ENCODE measurements around the gene CDC42BPG. TPM values are rescaled to one million over a fixed set of nuclear protein-coding genes. Genes with fewer than 3 reads are reported as not detected.

CDC42BPG gene
- total and polyA plus RNA-seq, 9 of the 15 experiments (the other 6 are each of a cell fraction or from before 2014, with no cell fraction given): 0.04 to 8.8 (median 2.1) TPM

- no peak for TF ChIP-seq CEBPZ (IDR thresholded peaks at IDR 0.05; ENCODE audit: borderline replicate concordance, low read depth, low read length)
- TF ChIP-seq RHOXF2B (CRISPR knock-in tag; conservative IDR thresholded peaks at IDR 0.05): no peak
- TF ChIP-seq CHD1 (IDR thresholded peaks at IDR 0.05; ENCODE audit: low read length): no peak
- peak; percentile 35 to 48; a peak in 1 of 4 replicates for TF ChIP-seq TEAD1 (CRISPR knock-in tag; IDR thresholded peaks at IDR 0.05)
- TF ChIP-seq GMEB1 (CRISPR knock-in tag; IDR thresholded peaks at IDR 0.05): no peak
- TF ChIP-seq SREBF2 (CRISPR knock-in tag; IDR thresholded peaks at IDR 0.05): 0 out of 2 replicates have a peak, but pooled peaks have one; percentile 17
- TF ChIP-seq MCM5 (IDR thresholded peaks at IDR 0.05; ENCODE audit: low read depth): no peak
- no peak for TF ChIP-seq GTF2B (IDR thresholded peaks at IDR 0.05; ENCODE audit: extremely low read depth, insufficient read length)
- TF ChIP-seq ATF6 (CRISPR knock-in tag; IDR thresholded peaks at IDR 0.05): no peak
- TF ChIP-seq ESRRB (CRISPR knock-in tag; IDR thresholded peaks at IDR 0.05; ENCODE audit: borderline replicate concordance): no peak
- no peak for TF ChIP-seq SIRT6 (IDR thresholded peaks at IDR 0.05; ENCODE audit: low read depth, low read length)
- no peak for TF ChIP-seq ZNF518B (CRISPR knock-in tag; IDR thresholded peaks at IDR 0.05)
- TF ChIP-seq DIDO1 (tag; IDR thresholded peaks at IDR 0.05; ENCODE audit: low read depth): no peak
- peak; percentile 89 for TF ChIP-seq NFE2 (IDR thresholded peaks at IDR 0.05; ENCODE audit: low read depth)
- TF ChIP-seq FUS (optimal IDR thresholded peaks at IDR 0.05; ENCODE audit: low read depth, low read length): no peak
- TF ChIP-seq NCOR1 (IDR thresholded peaks at IDR 0.05): peak; percentile 99
Measured at GRCh38 chr11:64888729-64889511, 44.5 kb upstream of the CDC42BPG start (continued).

All from K562 (cell line).